Measurements from ENCODE around the gene ZEB1.

ZEB1 gene

DNA sequence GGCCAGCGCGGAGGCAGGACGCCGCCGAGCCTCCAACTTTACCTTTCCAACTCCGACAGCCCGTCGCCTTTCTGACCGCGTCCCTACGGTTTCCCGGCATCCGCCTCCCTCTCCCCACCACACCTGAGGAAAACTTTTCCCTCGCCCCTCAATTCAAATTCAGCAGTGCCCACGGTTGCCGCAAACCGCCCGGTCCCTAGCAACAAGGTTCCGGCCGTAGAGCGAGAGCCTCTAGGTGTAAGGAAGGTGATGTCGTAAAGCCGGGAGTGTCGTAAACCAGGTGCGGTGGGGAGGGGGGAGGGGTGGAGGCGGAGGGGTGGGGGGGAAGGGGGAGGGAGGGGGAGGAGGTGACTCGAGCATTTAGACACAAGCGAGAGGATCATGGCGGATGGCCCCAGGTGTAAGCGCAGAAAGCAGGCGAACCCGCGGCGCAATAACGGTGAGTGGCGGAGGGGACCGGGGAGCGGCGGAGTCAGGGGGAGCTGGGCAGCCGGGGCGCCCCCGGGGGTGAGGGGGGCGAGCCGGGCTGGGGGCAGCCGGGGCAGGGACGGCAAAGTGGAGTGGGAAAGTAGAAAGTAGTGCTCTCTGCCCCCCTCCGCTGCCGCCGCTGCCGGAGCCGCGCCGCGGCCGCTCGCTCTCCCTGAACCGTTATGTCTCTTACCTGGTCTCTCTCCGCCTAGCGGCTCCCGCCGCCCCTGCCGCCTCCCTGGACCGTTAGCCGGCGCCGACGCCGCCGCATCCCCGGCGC, at the start of gene ZEB1:
ZEB1 (plus strand) TSS at position 363 of the 748 bp plus-strand sequence; CDS start at position 382, 19 bp downstream.
- peak; percentile 86 for DNase-seq (ENCODE audit: low read depth)

- no peak for DNase-seq (ENCODE audit: low read depth)
These were observed 48.1 kb upstream of the ZEB1 start for GRCh38 chr10:31270954-31271353.

DNA sequence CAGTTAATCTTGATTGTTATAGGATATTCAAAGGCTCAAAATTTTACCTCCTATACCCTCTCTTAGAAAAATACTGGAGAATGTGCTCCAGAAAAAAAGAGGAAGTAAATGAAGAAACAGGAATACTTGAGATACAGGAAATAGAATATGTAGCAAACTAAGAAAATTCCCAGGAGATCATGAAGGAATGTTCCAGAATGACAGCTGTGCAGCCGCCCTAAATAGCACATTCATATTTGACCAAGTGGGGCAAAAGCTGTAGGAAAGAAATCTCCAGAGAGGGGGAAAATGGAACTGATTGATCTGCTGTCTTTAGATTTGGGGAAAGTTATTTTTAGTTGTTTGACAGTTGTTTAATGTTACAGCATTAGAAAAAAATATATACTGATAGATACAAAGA, 46.2 kb upstream of the ZEB1 start:
- no peak for DNase-seq (ENCODE audit: low read depth)

- no peak for DNase-seq (ENCODE audit: low read depth)
These were observed 45.2 kb upstream of the ZEB1 start for GRCh38 chr10:31273789-31274188.

DNA sequence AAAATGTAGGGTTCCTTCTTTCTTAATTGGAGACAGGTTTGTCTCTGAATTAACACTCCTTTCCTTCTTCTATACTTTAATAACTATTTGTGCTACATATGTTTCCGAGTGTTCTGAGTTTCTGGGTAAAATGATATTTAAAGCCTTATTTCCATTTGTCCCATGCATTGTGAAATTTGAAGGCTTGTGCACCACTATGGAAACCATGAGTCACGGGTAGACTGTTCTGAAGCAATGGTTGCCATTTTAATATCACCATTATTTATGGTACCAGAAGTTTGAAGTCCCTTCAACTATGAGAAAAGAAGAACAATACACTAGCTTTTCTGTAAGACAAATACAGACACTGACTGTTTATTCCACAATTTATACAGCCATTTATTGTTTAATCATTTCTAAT, 44.7 kb upstream of the ZEB1 start:
- DNase-seq (ENCODE audit: low read depth) = no peak

GRCh38 chr10:31278279-31278941, 40.6 kb upstream of the ZEB1 start:
- no peak for DNase-seq (ENCODE audit: low read depth)

GRCh38 chr10:31280972-31281371, 38.0 kb upstream of the ZEB1 start:
- no peak for DNase-seq (ENCODE audit: low read depth)

DNA sequence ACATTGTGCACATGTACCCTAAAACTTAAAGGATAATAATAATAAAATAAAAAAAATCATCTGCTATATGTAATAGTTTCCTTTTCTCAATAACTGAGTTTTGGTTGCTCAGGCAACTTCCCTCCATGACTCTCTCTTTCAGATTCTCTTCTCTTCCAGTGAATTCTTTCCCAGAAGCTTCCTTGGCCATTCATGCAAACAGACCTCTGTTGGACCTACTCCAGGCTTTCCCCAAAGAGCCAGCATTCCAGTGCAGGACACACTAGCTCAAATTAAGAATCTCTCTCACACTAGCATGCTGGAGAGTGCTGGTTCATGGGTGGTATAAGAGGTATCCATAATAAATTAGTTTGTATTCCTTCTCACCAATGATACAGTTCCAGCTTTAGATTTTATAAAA, 31.0 kb upstream of the ZEB1 start:
- no peak for DNase-seq (ENCODE audit: low read depth)

GRCh38 chr10:31288962-31289361, 30.1 kb upstream of the ZEB1 start:
- DNase-seq (ENCODE audit: low read depth) = no peak

DNA sequence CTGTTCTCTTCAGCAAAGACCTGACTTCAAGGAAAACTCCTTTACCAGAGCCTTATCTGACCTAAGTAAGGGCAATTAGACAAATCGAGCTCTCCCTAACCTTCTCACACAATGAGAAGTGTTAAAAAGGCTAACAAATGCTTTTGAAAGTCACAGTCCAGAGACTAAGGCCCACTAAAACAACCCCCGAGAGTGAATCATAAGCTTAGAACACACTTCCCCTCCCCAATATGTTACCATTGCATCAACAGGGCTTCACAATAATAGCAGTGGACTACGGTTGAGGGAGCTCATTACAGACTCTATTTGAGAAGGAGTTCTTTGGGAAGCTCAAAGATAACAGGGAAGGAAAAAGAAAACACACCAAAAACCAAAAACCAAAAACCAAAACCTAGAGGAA, 28.6 kb upstream of the ZEB1 start:
- DNase-seq (ENCODE audit: low read depth) = no peak

DNA sequence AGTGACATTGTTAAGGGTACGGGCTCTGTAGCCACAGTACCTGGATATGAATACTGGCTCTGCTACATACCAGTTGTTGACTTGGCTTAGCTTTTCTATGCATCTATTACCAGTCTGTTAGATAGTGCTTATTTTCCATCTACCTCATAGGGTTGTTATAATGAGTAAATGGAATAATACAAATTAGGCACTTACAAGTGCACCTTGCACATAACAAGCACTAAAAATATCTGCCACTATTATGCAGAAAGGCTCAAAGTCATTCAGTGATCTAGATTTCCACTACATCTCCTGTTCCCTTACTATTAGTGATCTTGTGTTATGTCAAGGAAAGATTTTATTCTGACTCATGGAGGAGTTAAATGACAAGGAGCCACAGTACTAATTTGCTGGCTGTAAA, 27.9 kb upstream of the ZEB1 start:
- DNase-seq (ENCODE audit: low read depth) = no peak

- DNase-seq (ENCODE audit: low read depth) = no peak
These were observed 24.5 kb upstream of the ZEB1 start for GRCh38 chr10:31294558-31294957.

GRCh38 chr10:31296754-31297153, 22.3 kb upstream of the ZEB1 start:
- no peak for DNase-seq (ENCODE audit: low read depth)

DNA sequence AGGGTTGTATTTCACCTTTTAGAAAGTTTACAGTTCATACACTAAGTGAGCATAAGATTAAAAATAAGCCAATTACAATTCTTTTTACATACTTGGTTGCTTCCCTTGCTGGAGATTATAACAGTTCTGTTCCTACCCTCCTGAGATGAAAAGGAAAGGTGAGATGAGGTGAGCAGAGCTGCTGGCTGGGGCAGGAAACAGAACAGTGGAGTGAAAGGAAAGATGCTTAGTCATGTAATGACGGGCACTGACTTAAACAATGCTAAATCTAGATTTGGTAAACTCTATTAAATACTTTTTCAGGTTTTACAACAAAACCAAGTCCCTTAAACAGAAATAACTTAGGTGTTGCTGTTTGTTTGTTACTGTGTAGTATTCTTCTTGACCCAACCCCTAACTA, 19.9 kb upstream of the ZEB1 start:
- no peak for DNase-seq (ENCODE audit: low read depth)

- DNase-seq (ENCODE audit: low read depth) = no peak
These were observed 15.8 kb upstream of the ZEB1 start for GRCh38 chr10:31303212-31303611.

DNA sequence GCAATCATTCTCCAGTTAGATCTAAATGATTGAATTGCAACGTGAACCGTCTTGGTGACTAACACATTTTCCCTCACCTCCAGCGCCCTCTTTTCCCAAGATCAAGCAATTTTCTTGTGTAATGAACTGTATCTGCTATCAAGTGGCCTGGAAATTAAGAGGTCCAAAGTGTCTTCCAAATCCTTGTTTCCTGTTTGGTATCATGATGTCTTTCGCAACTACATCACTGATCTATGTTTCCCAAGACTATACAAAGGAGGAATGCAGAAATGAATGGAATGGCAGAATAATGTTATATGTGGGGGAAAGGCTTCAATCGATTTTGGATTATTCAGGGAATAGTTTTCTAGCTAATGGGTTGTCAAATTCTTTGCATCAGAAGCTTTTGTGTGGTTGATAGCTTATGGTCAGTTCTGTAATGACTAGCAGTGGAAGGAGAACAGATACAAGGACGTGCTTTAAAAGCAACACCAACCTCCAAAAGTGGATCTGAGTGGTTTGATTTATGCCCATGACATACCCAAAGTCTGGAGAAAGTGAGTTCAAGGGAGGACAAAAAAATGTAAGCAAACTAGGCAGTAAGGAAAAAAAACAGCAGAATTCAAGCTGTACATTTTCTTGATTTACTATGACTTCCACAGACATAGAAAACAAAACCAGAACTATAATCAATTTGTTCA, 14.6 kb upstream of the ZEB1 start:
- no peak for DNase-seq (ENCODE audit: low read depth)

- no peak for DNase-seq (ENCODE audit: low read depth)
These were observed 5.6 kb upstream of the ZEB1 start for GRCh38 chr10:31313396-31313795.

GRCh38 chr10:31314256-31315150, 4.5 kb upstream of the ZEB1 start:
- no peak for DNase-seq (ENCODE audit: low read depth)

DNA sequence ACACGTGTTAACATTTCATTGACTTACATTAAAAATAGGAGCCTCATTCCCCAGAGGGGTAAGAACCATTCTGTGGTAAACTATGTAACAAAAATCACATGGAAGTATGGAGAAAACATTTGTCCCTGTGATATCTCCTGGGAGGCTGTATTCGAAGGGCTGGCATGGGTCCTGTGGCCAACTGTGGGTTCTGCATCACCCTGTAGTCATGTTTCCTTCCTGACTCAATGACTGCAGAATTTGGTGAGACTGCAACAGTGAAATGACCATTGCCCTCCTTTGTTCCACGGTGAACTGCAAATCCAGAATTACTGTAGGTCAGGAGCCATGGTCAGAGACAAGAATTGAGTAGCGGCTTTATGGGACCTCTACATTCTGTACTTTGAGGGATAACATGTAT, 3.6 kb upstream of the ZEB1 start:
- DNase-seq (ENCODE audit: low read depth) = no peak

GRCh38 chr10:31317171-31317570, 1.8 kb upstream of the ZEB1 start:
- no peak for DNase-seq (ENCODE audit: low read depth)

DNA sequence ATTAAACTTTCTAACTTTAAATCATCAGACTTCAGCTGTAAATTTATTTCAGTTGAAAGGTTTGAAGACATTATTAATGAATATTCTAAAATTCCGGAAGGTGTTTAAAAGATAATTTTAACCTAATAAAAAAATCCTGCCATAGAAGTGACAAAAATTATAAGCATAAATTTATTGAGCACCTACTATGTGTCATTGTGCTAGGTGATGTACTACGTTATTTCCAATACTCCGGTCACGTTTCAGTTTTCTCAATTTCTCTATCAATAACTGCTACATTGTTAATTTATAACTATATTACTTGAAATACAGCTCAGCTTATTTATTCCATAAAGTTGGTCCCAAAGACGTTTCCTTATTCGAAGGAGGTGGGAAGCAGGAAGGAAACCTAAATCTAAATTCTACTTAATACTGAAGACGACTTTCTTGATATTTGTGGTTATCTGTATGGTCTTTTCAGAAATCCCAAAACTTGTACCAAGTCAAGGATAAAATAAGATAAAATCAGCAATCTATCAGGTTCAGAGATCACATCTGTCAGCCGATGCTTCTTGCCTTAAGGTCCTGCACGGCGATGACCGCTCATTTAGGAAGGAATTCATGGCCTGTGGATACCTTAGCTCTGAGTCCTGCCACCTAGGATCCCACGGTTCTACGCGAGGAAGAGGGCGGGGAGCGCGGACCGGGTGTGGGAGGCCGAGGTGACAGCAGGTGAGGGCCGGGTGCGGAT, 1.2 kb upstream of the ZEB1 start:
- DNase-seq (ENCODE audit: low read depth) = peak; percentile 60

Measured in activated T-cell treated with anti-CD3 and anti-CD28 coated beads for 1 hour (primary cell).